ENCODE measurements around the gene C19orf81.

C19orf81 gene

DNA sequence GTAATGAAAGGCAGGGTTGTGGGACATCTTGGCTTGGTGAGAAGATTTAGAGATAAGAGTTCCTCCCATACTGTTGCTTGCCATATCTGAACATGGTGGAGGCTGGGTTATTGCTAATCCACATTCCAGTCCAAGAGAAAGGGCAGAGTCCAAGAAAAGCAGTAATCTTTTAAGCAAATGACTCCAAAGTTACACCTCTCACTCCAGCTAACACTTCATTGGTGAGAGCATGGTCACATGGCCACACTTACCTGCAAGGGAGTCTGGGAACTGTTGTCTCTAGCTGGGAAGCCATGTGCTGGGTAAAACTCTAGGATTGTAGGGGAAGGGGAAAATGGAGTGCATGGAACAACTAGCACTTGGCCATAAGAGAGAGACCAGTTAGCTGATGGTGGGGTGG, 5.6 kb downstream of the C19orf81 start:
- no peak for DNase-seq (ENCODE audit: low read depth)
- no peak overlapping the region for H3K4me3 ChIP-seq (ENCODE audit: low read depth, low read length)

DNA sequence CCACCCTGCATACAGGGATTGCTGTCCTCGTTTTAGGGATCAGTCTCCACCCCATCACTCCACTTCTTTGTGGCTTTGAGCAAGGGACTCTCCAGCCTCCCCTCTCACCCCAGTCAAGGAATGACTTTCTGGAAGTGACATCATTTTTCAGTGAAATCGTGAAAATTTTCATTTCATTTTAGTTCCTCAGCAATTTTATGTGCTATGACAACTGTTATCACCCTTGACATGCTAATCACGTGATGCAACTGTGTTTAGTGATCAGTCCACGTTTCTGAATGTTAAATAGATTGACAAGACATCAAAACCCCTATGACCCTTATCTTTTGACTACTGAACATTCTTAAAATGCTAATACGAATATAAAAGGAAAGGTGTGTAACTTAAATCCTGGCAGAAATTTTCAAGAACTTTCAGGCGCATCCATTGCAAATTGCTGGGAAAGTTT, 8.0 kb downstream of the C19orf81 start:
- DNase-seq (ENCODE audit: low read depth) = no peak
- no peak overlapping the region for H3K4me3 ChIP-seq (ENCODE audit: low read depth, low read length)

DNA sequence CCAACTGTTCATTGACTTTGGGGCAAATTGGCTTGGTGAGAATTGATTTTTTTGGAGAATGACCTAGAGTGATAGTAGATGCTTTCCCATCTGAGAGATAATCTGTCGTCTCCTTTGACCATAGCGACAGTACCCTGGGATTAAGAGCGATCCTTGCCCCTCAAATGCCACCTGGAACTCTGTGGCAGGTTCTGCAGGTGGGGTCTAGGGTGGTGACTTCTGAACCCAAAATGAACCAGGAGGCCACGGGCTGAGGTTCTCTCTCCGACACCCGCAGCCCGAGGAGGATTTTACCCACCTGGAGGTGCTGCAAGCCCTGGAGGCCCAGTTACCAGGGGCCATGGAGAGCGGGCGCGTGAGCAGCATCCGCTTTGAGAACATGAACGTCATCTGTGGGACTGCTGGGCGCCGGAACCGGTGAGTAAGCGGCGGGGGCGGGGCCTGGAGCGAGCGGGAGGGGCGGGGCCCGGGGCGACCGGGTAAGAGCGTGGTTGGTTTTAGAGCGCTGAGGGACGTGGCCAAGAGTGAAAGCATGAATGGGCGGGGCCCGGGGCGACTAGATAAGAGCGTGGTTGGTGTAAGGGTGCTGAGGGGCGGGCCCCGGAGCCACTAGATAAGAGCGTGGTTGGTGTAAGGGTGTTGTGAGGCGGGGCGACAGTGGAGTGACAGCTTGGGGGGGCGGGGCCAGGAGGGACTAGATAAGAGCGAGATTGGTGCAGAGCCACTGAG, 8.6 kb downstream of the C19orf81 start:
- DNase-seq (ENCODE audit: low read depth) = peak; percentile 93
- H3K4me3 ChIP-seq (ENCODE audit: low read depth, low read length) = peak overlapping the region; percentile 48

DNA sequence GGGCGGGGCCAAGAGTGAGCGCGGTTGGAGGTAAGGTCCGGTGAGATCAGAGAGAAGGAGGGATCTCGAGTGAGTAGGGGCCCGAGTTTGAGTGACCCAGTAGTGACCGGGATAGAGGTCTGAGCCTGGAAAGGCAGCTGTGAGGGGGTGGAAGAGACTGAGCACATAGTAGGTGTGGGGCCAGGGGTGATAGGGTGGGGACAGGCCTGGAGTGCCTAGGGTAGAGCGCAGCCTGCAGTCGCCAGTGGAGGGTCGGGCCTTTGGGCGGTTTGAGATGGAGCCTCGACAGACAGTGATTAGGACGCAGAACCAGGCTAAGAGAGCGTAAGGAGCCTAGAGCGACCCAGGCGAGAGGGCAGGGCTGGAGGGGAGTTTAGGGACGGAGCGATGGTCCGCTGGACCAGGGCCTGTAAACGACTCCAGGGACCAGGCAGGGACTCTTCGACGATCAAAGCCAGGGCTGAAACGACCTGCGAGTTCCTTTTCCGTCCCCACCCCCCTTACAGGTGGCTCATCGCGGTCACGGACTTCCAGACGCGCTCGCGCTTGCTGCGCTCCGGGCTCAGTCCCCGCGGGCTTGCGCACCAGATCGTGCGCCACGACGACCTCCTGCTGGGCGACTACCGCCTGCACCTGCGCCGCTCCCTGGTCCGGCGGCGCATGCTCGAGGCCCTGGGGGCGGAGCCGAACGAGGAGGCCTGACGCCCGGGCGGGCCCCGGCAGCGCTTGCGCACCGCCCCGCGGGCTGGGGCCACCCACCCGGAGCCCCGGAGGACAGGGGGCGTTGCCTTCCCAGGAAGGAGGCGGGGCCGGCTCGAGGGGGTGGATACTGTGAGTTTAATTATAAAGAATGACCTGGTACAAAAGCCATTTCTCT, 9.4 kb downstream of the C19orf81 start:
- DNase-seq (ENCODE audit: low read depth) = peak; percentile 34
- peak overlapping the region; percentile 48 for H3K4me3 ChIP-seq (ENCODE audit: low read depth, low read length)

DNA sequence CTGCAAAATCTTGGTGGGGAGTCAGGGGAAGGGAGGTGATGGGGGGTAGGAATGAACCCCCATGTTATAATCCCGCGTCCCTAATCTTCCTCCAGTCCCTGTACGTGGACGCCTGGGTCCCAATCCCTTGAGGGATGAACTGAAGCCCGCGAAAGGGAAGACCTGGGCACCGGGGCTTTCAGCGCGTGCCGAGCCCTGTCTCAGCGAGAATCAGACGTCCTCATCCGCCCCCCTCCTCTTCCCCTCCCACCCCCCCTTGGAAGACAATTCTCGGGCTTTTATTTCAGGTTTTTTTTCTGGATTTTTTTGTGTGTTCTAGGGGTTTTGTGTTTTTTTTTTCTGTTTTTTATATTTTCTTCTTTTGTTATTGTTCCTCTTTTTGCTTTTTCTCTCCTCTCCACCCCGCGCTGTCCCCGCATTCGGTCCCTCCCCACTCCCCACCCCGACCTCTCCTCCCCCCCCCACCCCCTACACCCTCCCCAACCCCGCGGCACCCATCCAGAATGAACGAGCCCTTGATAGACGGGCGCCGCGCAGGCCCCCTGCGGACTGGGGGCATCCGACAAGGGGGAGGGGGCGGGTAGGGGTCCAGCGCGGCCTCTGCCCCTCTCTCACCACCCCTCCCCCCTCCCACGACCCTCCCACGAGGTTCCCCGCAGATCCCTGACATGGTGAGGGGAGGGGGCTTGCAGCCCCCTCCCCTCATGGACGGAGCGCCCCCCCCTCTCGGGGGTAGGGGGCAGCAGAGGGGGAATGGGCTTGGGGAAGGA, 10.3 kb downstream of the C19orf81 start:
- no peak for DNase-seq (ENCODE audit: low read depth)
- H3K4me3 ChIP-seq (ENCODE audit: low read depth, low read length) = peak overlapping the region; percentile 48

DNA sequence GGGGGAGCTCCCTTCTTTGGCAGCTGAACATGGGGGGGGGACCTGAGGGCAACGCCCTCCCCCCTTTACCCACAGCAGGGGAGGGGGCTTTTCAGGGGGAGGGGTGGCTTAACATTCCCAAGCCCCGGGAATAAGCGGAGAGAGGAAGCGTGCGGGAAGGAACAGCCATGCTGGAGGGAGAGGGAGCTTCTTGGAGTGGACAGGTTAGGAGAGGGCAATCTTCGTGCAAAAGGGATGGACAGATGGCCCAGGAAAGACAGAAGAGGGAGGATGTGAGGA, 10.8 kb downstream of the C19orf81 start:
- DNase-seq (ENCODE audit: low read depth) = no peak
- no peak overlapping the region for H3K4me3 ChIP-seq (ENCODE audit: low read depth, low read length)

DNA sequence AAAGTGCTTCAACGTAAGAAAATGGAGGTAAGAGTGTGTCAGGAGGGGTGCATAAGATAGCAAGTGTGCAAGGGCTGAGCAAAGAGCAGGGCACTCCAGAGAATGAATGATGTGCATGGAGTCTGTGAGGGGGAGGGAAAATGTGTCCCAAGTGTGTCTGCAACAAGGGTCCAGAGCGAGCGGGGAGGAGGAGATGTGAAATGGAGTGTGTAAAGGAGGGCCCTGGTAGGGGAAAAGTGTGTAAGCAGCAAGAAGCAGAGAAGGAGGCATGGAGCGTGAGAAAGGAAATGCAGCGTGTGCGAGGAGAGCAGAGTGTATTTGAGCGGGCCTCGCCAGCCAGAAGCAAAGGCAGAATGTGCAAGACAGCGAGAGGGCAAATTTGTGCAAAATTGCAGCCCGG, 11.8 kb downstream of the C19orf81 start:
- H3K4me3 ChIP-seq (ENCODE audit: low read depth, low read length) = no peak overlapping the region
- no peak for DNase-seq (ENCODE audit: low read depth)

DNA sequence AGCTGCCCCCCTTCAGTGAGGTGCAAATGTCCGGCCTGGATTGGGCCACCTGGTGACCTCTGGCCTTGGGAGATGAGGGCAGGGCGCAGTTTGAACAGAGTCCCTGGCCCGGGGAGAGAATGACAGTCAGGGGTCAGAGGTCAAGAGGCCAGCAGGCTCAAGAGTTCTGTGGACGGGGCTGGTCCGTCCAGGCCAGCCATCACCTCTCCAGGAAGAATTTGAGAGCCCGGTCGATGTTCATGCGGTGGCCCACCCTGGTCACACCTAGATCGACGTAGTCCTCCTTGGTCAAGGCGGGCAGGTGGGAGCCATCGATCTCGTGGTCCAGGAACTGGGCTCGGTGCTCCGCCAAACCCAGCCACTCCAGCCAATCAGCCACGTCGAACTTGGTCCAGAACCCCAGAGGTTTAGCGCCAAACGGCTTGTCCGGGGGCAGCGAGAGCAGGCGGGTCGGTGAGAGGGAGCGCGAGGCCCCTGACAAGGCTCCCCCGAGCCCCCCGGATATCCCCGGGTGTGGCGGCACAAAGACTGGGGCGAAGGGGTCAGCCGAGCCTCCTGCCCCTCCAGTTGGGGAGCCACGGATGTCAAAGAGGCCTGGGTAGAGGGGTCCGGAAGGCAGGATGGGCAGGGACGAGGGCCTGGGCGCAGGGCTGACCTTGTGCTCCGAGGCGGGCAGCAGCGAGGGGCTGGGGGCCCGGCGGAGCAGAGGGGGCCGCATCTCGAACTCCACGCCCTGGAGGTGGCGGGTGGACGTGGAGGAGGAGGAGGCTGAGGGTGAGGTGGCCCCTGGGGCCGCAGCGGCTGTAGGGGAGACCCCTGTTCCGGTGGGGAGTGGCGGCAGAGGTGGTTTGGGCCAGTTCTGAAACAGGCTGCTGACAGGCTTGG, 12.8 kb downstream of the C19orf81 start:
- no peak overlapping the region for H3K4me3 ChIP-seq (ENCODE audit: low read depth, low read length)
- DNase-seq (ENCODE audit: low read depth) = no peak

DNA sequence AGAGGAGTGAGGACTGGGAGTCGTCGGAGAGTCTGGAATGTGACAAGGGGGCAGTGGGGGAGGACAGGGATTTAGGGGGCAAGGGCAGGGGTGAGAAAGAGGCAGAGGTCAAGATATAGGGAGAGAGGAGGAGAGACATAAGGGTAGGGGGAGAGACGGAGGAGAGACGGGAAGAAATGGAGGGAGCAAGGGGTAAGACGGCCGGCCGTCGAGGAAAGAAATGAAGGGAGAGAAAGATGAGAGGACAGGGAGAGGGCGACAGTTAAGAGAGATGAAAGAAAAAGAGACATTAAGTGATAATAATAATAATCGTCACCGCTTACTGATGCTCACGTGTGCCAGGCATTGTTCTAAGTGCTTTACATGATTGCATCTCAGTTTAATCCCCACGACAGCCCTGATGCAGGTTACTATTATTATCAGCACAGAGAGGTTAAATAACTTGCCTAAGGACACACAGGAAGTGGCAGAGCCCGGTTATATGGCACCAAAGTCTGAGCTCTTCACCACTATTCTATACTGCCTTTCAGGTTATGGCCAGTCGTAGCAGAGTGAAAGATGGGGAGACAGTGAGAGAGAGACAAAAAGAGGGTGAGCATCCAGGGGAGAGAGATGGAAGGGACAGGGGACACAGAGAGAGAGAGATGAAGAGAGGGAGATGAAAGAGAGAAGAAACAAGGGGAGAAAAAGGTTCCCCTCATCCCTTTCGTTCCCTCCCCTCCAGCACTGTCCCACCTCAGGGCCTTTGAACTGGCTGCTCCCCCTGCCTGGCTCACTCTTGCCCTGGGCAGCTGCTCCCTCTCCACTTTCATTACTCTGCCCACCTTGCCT, 13.6 kb downstream of the C19orf81 start:
- no peak for DNase-seq (ENCODE audit: low read depth)

DNA sequence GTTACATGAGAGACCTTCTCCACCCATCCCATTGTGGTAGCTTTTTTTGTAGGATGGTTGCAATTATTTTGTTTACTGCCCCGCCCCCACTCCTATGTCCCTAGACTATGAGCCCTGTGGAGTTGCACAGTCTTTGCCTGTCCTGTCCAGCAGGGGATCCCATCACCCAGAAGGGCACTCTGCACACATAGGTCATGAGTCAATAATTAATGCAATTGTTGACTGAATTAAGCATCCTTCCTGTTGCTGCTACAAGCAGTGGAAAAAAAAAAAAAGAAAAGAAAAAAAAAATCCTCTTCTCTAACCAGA, 14.2 kb downstream of the C19orf81 start:
- no peak for DNase-seq (ENCODE audit: low read depth)
- H3K4me3 ChIP-seq (ENCODE audit: low read depth, low read length) = no peak overlapping the region

More for the DNA sequence above, 13.6 kb downstream of the C19orf81 start:
- H3K4me3 ChIP-seq (ENCODE audit: low read depth, low read length) = no peak overlapping the region

DNA sequence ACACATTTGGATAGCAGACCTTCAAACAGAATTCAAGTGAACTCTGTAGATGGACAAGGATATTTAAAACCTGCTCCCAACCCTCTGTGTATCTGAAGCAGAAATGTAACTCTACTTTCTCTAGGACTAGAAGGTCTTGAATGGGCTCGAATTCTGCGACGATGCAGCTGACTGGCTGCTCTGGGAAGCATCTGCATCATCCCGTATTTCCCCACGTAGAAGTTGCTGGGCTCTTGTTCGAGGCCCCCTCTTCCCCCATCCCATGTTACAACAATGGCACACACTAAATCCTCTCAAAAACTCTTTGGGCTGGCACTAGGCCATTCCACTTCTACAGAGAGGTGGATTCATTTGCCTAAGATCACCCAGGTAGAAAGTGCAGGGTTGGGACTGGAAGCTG, 15.0 kb downstream of the C19orf81 start:
- no peak overlapping the region for H3K4me3 ChIP-seq (ENCODE audit: low read depth, low read length)
- no peak for DNase-seq (ENCODE audit: low read depth)

DNA sequence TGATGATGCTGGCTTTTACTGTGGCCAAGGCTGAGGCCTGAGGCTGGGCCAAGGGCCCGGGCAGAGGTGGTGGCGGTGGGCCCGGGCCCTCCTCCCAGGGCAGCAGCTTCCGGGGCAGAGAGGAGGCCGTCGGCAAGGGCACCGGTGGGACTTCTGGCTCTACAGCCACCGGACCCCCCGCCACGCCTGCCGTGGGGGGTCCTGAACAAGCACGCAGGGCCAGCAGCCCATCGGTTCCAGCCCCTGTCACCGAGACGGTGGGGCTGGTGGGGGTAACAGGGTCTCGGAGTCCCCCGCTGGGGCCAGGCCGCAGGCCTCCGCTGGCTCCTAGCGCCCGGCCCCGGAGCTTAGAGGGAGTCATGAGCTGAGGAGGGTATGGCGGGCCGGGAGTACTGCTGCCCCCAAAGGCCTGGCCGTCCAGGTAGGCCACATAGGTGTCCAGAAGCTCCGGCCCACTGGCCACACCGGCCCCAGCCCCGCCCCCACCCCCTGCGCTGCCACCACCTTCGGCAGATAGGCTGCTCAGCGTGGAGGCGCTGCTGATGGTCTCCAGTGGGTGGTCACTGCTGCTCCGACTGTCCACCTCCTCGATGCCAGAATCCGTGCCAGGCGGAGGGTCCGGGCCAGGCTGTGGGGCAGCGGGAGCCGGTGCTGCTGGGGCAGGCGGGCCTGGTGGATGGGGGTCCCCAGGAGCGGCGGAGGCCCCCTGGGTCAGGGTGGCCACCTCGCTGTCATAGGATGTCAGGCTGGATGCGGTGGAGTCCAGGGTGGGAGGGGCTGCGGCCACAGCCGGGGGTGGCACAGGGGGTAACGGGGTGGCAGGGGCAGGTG, 17.3 kb downstream of the C19orf81 start:
- no peak for DNase-seq (ENCODE audit: low read depth)
- H3K4me3 ChIP-seq (ENCODE audit: low read depth, low read length) = no peak overlapping the region

DNA sequence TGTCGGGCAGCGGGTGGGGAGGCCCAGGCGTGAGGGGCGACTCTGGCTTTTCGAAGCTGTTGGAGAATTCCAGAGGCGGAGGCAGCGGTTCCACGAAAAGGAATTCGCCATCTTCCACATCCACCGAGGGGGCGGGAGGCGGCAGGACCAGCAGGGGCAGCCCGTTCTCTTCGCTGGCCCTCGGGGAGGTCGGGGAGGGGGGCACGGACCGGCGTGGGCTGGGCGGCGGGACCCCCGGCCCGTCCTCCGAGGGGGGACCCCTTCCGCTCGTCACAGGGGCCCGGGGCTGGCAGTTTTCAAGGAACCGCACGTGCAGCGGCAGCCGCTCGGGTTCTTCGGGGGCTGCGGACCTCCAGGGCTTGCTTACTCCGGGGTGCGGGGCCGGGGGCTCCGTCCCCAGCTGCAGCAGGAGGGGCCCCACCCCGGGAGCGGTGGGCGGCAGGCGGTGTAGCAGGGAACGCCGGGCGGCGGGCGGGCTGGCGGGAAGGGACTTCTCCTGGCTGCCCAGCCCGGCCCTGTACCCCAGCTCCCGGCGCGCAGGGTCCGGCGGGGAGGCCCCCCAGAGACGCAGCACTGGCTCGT, 18.0 kb downstream of the C19orf81 start:
- no peak for DNase-seq (ENCODE audit: low read depth)
- H3K4me3 ChIP-seq (ENCODE audit: low read depth, low read length) = no peak overlapping the region

DNA sequence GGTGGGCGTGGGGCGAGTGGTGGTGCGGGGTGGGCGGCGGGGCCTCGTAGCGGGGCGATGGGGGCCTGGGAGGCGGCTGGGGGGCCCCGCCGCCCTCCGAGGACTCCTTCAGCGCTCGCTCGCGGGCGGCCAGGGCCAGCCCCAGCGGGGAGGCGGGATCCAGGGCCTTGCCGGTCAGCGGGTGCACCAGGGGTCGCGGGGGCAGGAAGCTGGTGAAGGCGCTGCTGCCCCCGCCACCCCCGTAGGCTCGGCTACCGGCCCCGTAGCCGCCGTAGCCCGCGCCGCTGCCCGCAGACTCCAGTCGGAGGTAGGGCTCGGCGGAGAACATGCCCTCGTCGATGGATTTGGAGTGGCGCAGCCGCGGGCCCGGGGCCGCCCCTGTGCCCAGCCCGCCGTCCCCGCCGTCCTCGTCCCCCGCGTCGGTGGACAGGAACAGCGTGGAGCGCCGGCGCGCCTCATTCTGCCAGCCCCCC, 18.6 kb downstream of the C19orf81 start:
- no peak for DNase-seq (ENCODE audit: low read depth)
- H3K4me3 ChIP-seq (ENCODE audit: low read depth, low read length) = no peak overlapping the region

DNA sequence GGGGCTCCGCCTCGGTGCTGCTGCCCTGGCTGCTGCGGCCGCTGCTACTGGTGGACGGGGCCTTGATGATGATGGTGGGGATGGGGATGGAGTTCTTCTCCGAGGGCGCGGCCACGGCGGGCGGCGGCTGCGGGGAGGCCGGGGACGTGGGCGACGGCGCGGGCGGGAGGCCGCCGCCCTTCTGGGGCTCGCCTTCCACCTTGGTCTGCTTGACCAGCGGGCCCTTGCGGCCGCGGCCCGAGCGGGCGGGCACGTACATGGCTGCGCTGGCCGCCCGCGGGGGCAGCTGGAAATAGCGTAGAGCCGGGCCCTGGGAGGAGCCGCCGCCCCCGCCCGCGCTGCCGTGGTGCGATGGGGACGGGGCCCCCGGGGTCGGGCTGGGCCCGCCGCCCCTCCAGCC, 19.2 kb downstream of the C19orf81 start:
- H3K4me3 ChIP-seq (ENCODE audit: low read depth, low read length) = no peak overlapping the region
- DNase-seq (ENCODE audit: low read depth) = no peak

DNA sequence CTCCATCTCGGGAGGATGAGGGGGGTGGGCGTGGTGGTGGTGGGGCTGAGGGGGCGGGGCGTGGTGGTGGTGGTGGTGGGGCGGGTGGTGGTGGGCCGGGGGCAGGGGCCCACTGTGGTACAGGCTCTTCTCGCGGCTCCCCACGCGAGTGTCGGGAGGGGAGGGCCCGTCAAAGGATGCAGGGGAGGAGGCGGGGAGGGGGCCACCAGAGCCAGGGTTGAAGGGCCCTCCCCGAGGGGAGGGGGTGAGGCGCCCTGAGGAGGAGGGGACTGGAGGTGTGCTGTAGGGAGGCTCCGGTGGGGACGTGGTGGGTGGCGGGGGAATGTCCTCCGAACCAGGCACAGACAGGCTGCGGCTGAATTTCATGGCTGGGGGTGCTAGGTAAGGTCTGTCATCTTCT, 19.6 kb downstream of the C19orf81 start:
- no peak overlapping the region for H3K4me3 ChIP-seq (ENCODE audit: low read depth, low read length)
- no peak for DNase-seq (ENCODE audit: low read depth)

DNA sequence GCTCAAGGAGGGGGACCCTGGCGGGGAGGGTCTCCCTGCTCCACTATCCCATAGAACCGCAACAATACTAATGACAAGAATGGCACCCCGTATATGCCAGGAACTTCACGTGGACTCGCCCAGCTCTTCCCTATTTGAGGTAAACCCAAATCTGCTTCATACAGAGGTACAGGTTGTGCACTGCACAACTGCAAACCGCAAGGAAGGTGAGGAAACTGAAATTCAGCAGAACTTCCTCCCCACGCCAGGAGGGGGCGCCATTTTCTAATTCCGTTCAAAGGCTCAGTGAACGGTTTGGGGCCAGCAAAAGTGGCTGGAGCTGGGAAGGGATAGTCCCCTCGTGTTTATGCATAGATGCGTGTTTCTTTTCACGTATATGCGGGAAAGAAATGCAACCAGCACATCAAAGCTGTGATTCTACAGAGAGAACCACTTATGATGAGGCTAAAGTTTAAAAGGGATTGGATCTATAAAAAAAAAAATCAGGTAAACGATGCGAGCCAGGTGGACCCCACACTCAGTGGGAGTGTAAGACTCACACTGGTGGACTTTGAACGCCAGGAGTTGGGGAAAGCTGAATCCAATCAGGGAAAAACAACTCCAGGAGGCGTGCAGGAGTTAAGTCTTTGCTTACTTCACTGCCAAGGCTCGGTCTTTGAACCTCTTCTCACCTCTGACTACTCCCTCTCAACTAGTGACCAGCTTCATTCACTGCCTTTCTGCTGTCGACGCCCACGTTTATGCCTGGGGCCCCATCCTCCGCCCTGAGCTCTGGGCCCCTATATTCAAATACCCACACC, 20.3 kb downstream of the C19orf81 start:
- no peak overlapping the region for H3K4me3 ChIP-seq (ENCODE audit: low read depth, low read length)
- DNase-seq (ENCODE audit: low read depth) = no peak
